Measurements from ENCODE around the gene TAS2R38.

GRCh38 chr7:141945356-141945755, 28.2 kb downstream of the TAS2R38 start:
- no peak for TF ChIP-seq POLR2AphosphoS5 (IDR thresholded peaks at IDR 0.05; ENCODE audit: low read depth, low read length)
- no peak for TF ChIP-seq POLR2A (IDR thresholded peaks at IDR 0.05; ENCODE audit: low read depth, low read length)
- no peak for TF ChIP-seq TAF1 (IDR thresholded peaks at IDR 0.05; ENCODE audit: borderline replicate concordance, low read depth, low read length)

All from GM12892 (cell line).